ENCODE data around the gene PRKN. TPM values are rescaled to one million over a fixed set of nuclear protein-coding genes. Genes with fewer than 3 reads are reported as not detected.

The PRKN gene
- total and polyA plus RNA-seq, 9 of the 15 experiments (the other 6 are each of a cell fraction or from before 2014, with no cell fraction given) = 0.03 to 0.96 (median 0.15) TPM; not detected in 2

GRCh38 chr6:161359618-161359945 lies 1368.0 kb downstream of the PRKN start (continued):
- no peak for TF ChIP-seq DEAF1 (CRISPR knock-in tag; IDR thresholded peaks at IDR 0.05)
- TF ChIP-seq ZNF707 (CRISPR knock-in tag; conservative IDR thresholded peaks at IDR 0.05) = no peak
- TF ChIP-seq ZNF24 (IDR thresholded peaks at IDR 0.05) = no peak
- no peak for TF ChIP-seq ZC3H8 (IDR thresholded peaks at IDR 0.05)

GRCh38 chr6:161356167-161356854 lies 1371.3 kb downstream of the PRKN start:
- 54% methylated on average over 21 of the region's 21 CpGs for WGBS (ENCODE audit: insufficient coverage, low coverage, missing lambda C conversion rate)
- no peak overlapping the region for H3K27ac ChIP-seq (ENCODE audit: extremely low read depth, low read depth, low read length)
- CTCF ChIA-PET (ENCODE audit: low intra/inter-chr PET ratio) = interaction anchor here (0.7 to 0.9 kb wide), 2 partner anchors 17 to 239 kb away, joined by 3 to 4 read pairs; no protein-coding TSS in a partner anchor
- no peaks in the 10 kb centered on the region for H3K27me3 ChIP-seq (ENCODE audit: control insufficient read depth in 2 of 2, insufficient read depth in 2 of 2, low read length in 2 of 2)
- no peaks in the 10 kb centered on the region for H3K9me1 ChIP-seq (ENCODE audit: control insufficient read depth, insufficient read depth, low read length)
- peak overlapping the region; percentile 54 for H2AFZ ChIP-seq (ENCODE audit: low read depth, low read length)
- no TSS peak for BruUV-seq (replicated peaks)
- ATAC-seq (peak; percentile 11; the same call in 1 of the 3 replicates), DNase-seq (ENCODE audit: extremely low read depth in 1 of 4, low spot score in 3 of 4) (no peak), FAIRE-seq (no peak)
- H3K79me2 ChIP-seq (ENCODE audit: control insufficient read depth, insufficient read depth, low read length) = no peaks in the 10 kb centered on the region
- H3K4me3 ChIP-seq = no peak overlapping the region
- peak overlapping the region in 1 of 2 experiments; percentile 53; a peak in 1 of 4 replicates for H3K9ac ChIP-seq (ENCODE audit: insufficient read depth in 1 of 2, low read depth in 2 of 2, low read length in 2 of 2)
- peak overlapping the region; percentile 44 for H3K4me2 ChIP-seq (ENCODE audit: insufficient read depth, low read length)
- in situ Hi-C loops (cut with MboI) (no loop called here), intact Hi-C loops (cut with micrococcal nuclease) (no loop called here)
- TF ChIP-seq POU5F1 (IDR thresholded peaks at IDR 0.05; ENCODE audit: borderline replicate concordance, low read depth, low read length, partially characterized antibody) (no peak), ZNF77 (CRISPR knock-in tag; IDR thresholded peaks at IDR 0.05) (no peak), RBBP5 (IDR thresholded peaks at IDR 0.05; ENCODE audit: borderline replicate concordance, insufficient read depth, low read length, poor library complexity, severe bottlenecking) (no peak)
- POLR2A ChIA-PET = interaction anchor here (0.6 to 2.2 kb wide), 2 partner anchors 8 to 195 kb away, joined by 4 read pairs; no protein-coding TSS in a partner anchor
- H3K4me1 ChIP-seq (replicated peaks in 1 of 2; ENCODE audit: control insufficient read depth in 2 of 2, insufficient read depth in 2 of 2, low read length in 2 of 2) = peaks cover 2 to 14% of the 10 kb centered on the region in 2 experiments; a peak in 3 of 5 replicates
- no peaks in the 10 kb centered on the region for H3K36me3 ChIP-seq (ENCODE audit: control insufficient read depth, insufficient read depth, low read length)
- no peaks in the 10 kb centered on the region for H4K20me1 ChIP-seq (replicated peaks; ENCODE audit: control insufficient read depth, insufficient read depth, low read length)
- H3K9me3 ChIP-seq (replicated peaks; ENCODE audit: control insufficient read depth, insufficient read depth, low read depth, low read length) = no peaks in the 10 kb centered on the region
